PC-3 (cell line): ENCODE measurements around the gene AICDA. TPM values are rescaled to one million over a fixed set of nuclear protein-coding genes. Genes with fewer than 3 reads are reported as not detected.

Source experiments
- ATAC-seq: fragments of 200-7000 bp; cut with Tn5 transposase; 2 replicates; pipeline ENCODE4 v1.9.1; 2020; ENCODE audit warnings: mild to moderate bottlenecking, moderate library complexity
- BruUV-seq: library from RNA; stranded (reverse); fragments of 400-500 nt; replicated peaks from 2 replicates; lab custom pipeline; 2021; lab: Mats Ljungman, UMichigan
- CTCF ChIA-PET: fragments of 300-600 bp; sonication (Branson Sonifier 250); formaldehyde crosslinking; loops from one replicate; lab custom pipeline; 2022; ENCODE audit warnings: antibody characterized with exemption; lab: Charles Lee
- POLR2A ChIA-PET: fragments of 300-600 bp; sonication (Branson Sonifier 250); formaldehyde crosslinking; loops from one replicate; lab custom pipeline; 2022; ENCODE audit warnings: antibody characterized with exemption; ENCODE audit not compliant: unreplicated experiment; lab: Charles Lee
- DNase-seq: peaks from one replicate; pipeline ENCODE4 v3.0.0-alpha.2; 2015
- H2AFZ ChIP-seq: fragments of 300-600 bp; sonication (generic); 2 replicates; pipeline ENCODE4 v1.6.0; 2016; ENCODE audit warnings: antibody characterized with exemption, low read length
- H3F3A ChIP-seq: fragments of 300-600 bp; sonication (generic); one replicate; pipeline ENCODE4 v1.6.0; 2017; ENCODE audit warnings: antibody characterized with exemption, low read length, control low read depth, mild to moderate bottlenecking; ENCODE audit not compliant: unreplicated experiment
- H3K27ac ChIP-seq: fragments of 300-600 bp; sonication (generic); 2 replicates; pipeline ENCODE4 v1.5.1; 2016; ENCODE audit warnings: mild to moderate bottlenecking, low read length
- H3K27me3 ChIP-seq: fragments of 300-600 bp; sonication (generic); 2 replicates; pipeline ENCODE4 v1.6.1; 2016; ENCODE audit warnings: low read length, mixed read lengths
- H3K36me3 ChIP-seq: fragments of 300-600 bp; sonication (generic); 2 replicates; pipeline ENCODE4 v1.6.1; 2016; ENCODE audit warnings: low read depth, mixed run types, low read length, mixed read lengths
- H3K4me1 ChIP-seq: fragments of 300-600 bp; sonication (generic); 2 replicates; pipeline ENCODE4 v1.5.1; 2016; ENCODE audit warnings: low read length; ENCODE audit not compliant: insufficient read depth
- H3K4me2 ChIP-seq: fragments of 300-600 bp; sonication (generic); 2 replicates; pipeline ENCODE4 v1.6.0; 2016; ENCODE audit warnings: low read length
- H3K4me3 ChIP-seq: fragments of 300-600 bp; sonication (generic); 2 replicates; pipeline ENCODE4 v1.5.1; 2016; ENCODE audit warnings: mild to moderate bottlenecking, low read length, mixed read lengths
- H3K79me2 ChIP-seq: fragments of 300-600 bp; sonication (generic); 2 replicates; pipeline ENCODE4 v1.6.1; 2017; ENCODE audit warnings: low read length, mixed read lengths
- H3K9ac ChIP-seq: fragments of 300-600 bp; sonication (generic); 2 replicates; pipeline ENCODE4 v1.6.0; 2016; ENCODE audit warnings: mild to moderate bottlenecking, low read length
- H3K9me2 ChIP-seq: fragments of 300-600 bp; sonication (generic); replicated peaks from 2 replicates; pipeline ENCODE4 v1.6.1; 2016; ENCODE audit warnings: mixed run types, low read length, mixed read lengths
- H3K9me3 ChIP-seq: fragments of 300-600 bp; sonication (generic); 2 replicates; pipeline ENCODE4 v1.6.1; 2016; ENCODE audit warnings: low read length, mixed read lengths
- H4K20me1 ChIP-seq: fragments of 300-600 bp; sonication (generic); 2 replicates; pipeline ENCODE4 v1.6.1; 2016; ENCODE audit warnings: low read length, mixed read lengths
- CTCF ChIP-seq: fragments of 300-600 bp; sonication (generic); conservative IDR thresholded peaks from 2 replicates; pipeline ENCODE4 v1.5.1; 2017; ENCODE audit warnings: antibody characterized with exemption, low read depth, mild to moderate bottlenecking, low read length
- EZH2 ChIP-seq: fragments of 300-600 bp; sonication (generic); IDR thresholded peaks from one replicate; pipeline ENCODE4 v1.6.1; 2017; ENCODE audit warnings: antibody characterized with exemption, mild to moderate bottlenecking, low read length; ENCODE audit not compliant: unreplicated experiment
- EZH2phosphoT487 ChIP-seq: fragments of 300-600 bp; sonication (generic); IDR thresholded peaks from 2 replicates; pipeline ENCODE4 v1.6.1; 2018; ENCODE audit warnings: mild to moderate bottlenecking, antibody characterized with exemption, low read length, borderline replicate concordance
- intact Hi-C: fragments of 100-400 bp; cut with micrococcal nuclease; formaldehyde crosslinking; loops from 2 replicates; pipeline ENCODE4 v1.9.0; 2023
- total RNA-seq: library from RNA; depleted of rRNA; stranded (reverse); fragments of >200 nt; gene quantifications from 2 replicates; pipeline ENCODE4 v1.2.3, GENCODE V29; 2014

The AICDA gene
- total RNA-seq, 1 experiment from 2014 or later = not detected

GRCh38 chr12:8609061-8609570, 3.5 kb downstream of the AICDA start:
- Histone ChIP-seq H3K9ac (no peak overlapping the region), H3K27ac (no peak overlapping the region), H3K4me2 (peak overlapping the region; percentile 28; the same call in 1 of the 2 replicates), H3K9me2 (no peaks in the 10 kb centered on the region), H3K36me3 (no peaks in the 10 kb centered on the region), H3K79me2 (no peaks in the 10 kb centered on the region), H3K4me3 (peak overlapping the region; percentile 21; the same call in 1 of the 2 replicates), H3K9me3 (no peaks in the 10 kb centered on the region), H2AFZ (no peak overlapping the region), H3K4me1 (no peaks in the 10 kb centered on the region), H3F3A (no peaks in the 10 kb centered on the region), H4K20me1 (no peaks in the 10 kb centered on the region), H3K27me3 (peaks cover 25% of the 10 kb centered on the region; the same call in 1 of the 2 replicates)
- intact Hi-C loops = loop anchor here (1.0 kb wide), 1 partner anchor 65 kb away; no protein-coding TSS in a partner anchor
- DNase-seq (peak; percentile 44), ATAC-seq (peak; percentile 22; the same call in 1 of the 2 replicates)
- BruUV-seq = no TSS peak
- POLR2A ChIA-PET = no interaction called here
- TF ChIP-seq CTCF (peak; percentile 69), EZH2 (no peak), EZH2phosphoT487 (no peak)
- CTCF ChIA-PET = interaction anchor here (0.6 to 1.5 kb wide), 2 partner anchors 65 to 91 kb away, joined by 7 to 12 read pairs; no protein-coding TSS in a partner anchor

DNA sequence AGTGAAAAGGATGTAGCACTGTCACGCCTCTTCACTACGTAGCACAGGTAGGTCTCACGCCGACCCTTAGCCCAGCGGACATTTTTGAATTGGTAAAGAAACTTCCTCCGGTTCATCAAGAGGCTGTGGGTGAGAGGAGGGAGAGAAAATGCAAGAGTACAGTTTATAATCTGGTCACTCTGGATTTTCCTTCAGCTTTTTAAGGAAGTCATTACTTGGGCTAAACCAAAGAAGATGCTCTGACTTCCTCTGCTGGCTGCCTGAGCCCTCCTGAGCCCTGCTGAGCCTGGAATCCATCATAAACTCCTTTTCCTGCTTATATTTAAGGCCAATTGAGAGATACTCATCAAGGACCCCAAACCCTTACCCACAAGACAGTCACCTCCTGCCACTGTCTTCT, 5.8 kb downstream of the AICDA start:
- CTCF ChIA-PET = no interaction called here
- ATAC-seq (no peak), DNase-seq (no peak)
- peaks cover 25% of the 10 kb centered on the region; the same call in 1 of the 2 replicates for H3K27me3 ChIP-seq
- no peaks in the 10 kb centered on the region for H3F3A ChIP-seq
- H3K27ac ChIP-seq = no peak overlapping the region
- intact Hi-C loops = no loop called here
- H3K9me3 ChIP-seq = no peaks in the 10 kb centered on the region
- H4K20me1 ChIP-seq = no peaks in the 10 kb centered on the region
- POLR2A ChIA-PET = no interaction called here
- no peaks in the 10 kb centered on the region for H3K36me3 ChIP-seq
- no peak overlapping the region for H2AFZ ChIP-seq
- H3K9me2 ChIP-seq = no peaks in the 10 kb centered on the region
- H3K9ac ChIP-seq = no peak overlapping the region
- H3K4me1 ChIP-seq = no peaks in the 10 kb centered on the region
- TF ChIP-seq EZH2 (no peak), EZH2phosphoT487 (no peak)
- H3K4me3 ChIP-seq = no peak overlapping the region
- BruUV-seq = no TSS peak
- no peaks in the 10 kb centered on the region for H3K79me2 ChIP-seq
- H3K4me2 ChIP-seq = no peak overlapping the region

GRCh38 chr12:8605057-8605456, 7.6 kb downstream of the AICDA start:
- no peak for DNase-seq
- no peaks in the 10 kb centered on the region for H4K20me1 ChIP-seq
- no peaks in the 10 kb centered on the region for H3K36me3 ChIP-seq
- H3K4me1 ChIP-seq = no peaks in the 10 kb centered on the region
- ChIA-PET CTCF (no interaction called here), POLR2A (no interaction called here)
- intact Hi-C loops = no loop called here
- peaks cover 25% of the 10 kb centered on the region; the same call in 1 of the 2 replicates for H3K27me3 ChIP-seq
- no peak overlapping the region for H3K4me2 ChIP-seq
- H3K9ac ChIP-seq = no peak overlapping the region
- H3K27ac ChIP-seq = no peak overlapping the region
- no TSS peak for BruUV-seq
- ATAC-seq = no peak
- H3K4me3 ChIP-seq = no peak overlapping the region
- H2AFZ ChIP-seq = no peak overlapping the region
- H3K79me2 ChIP-seq = no peaks in the 10 kb centered on the region
- H3F3A ChIP-seq = no peaks in the 10 kb centered on the region
- no peak for TF ChIP-seq EZH2
- TF ChIP-seq CTCF = no peak
- TF ChIP-seq EZH2phosphoT487 = no peak
- H3K9me3 ChIP-seq = no peaks in the 10 kb centered on the region
- no peaks in the 10 kb centered on the region for H3K9me2 ChIP-seq
